Neural cell (in vitro differentiated cells): ENCODE results near the gene RALGPS1.

Experiments
- EP300 ChIP-seq: fragments of 450-650 bp; conservative IDR thresholded peaks from 2 replicates; pipeline ENCODE4 v1.6.1; 2014; ENCODE audit warnings: antibody characterized with exemption, mild to moderate bottlenecking, moderate library complexity; ENCODE audit not compliant: poor library complexity, severe bottlenecking
- EZH2 ChIP-seq: fragments of 200-600, 300-800 bp; shearing (Covaris generic), sonication (generic); IDR thresholded peaks from 2 replicates; pipeline ENCODE4 v1.6.1; 2014; ENCODE audit warnings: antibody characterized with exemption, low read length, borderline replicate concordance, mild to moderate bottlenecking; ENCODE audit not compliant: insufficient read depth, poor library complexity, severe bottlenecking
- MXI1 ChIP-seq: fragments of 450-650 bp; conservative IDR thresholded peaks from 2 replicates; pipeline ENCODE4 v1.6.1; 2014; ENCODE audit warnings: antibody characterized with exemption, mild to moderate bottlenecking; ENCODE audit not compliant: poor library complexity, severe bottlenecking
- POLR2AphosphoS5 ChIP-seq: IDR thresholded peaks from 2 replicates; pipeline ENCODE4 v1.6.1; 2012
- TAF1 ChIP-seq: IDR thresholded peaks from 2 replicates; pipeline ENCODE4 v1.6.1; 2012; ENCODE audit warnings: low read depth
- TF ChIP-seq, protein P1 (sequence below): fragments of 450-650 bp; IDR thresholded peaks from 2 replicates; pipeline ENCODE4 v1.5.1; 2014; ENCODE audit warnings: antibody characterized with exemption, mild to moderate bottlenecking, moderate library complexity; ENCODE audit not compliant: poor library complexity, severe bottlenecking
- TF ChIP-seq, protein P2 (sequence below): IDR thresholded peaks from 2 replicates; pipeline ENCODE4 v1.6.1; 2012; ENCODE audit warnings: borderline replicate concordance

DNA sequence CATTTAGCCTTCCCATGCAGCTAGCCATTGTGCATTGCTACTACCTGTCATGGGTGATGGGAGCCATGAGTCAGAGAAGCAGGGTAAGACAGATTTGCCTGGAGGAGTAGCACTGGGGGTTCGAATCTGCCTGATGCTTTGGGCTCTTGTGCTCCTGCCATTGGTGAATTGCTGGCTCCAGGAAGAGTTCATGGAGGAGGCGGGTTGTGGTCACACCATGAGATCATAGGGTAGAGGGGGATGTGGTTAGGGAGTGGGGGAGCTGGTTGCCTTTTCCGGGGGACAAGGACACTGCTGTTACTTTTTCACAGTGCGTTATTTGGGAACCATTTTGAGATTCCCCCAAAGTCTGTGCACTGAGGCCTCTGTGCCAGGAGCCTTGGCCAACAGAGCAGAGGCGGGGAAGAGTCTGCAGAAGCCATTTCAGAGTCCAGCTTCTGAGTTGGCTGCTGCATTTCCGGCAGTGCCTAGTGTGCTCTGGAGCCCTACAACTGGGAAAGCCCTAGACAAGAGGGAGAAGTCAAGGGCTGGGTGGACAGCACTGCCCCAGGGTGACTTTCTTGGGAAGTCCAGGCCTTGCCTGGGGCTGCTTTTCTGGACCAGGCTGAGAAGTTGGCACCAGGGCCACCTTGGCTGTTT is 201.6 kb downstream of the RALGPS1 start:
- TF ChIP-seq EP300, result no peak
- TF ChIP-seq, protein P1, sequence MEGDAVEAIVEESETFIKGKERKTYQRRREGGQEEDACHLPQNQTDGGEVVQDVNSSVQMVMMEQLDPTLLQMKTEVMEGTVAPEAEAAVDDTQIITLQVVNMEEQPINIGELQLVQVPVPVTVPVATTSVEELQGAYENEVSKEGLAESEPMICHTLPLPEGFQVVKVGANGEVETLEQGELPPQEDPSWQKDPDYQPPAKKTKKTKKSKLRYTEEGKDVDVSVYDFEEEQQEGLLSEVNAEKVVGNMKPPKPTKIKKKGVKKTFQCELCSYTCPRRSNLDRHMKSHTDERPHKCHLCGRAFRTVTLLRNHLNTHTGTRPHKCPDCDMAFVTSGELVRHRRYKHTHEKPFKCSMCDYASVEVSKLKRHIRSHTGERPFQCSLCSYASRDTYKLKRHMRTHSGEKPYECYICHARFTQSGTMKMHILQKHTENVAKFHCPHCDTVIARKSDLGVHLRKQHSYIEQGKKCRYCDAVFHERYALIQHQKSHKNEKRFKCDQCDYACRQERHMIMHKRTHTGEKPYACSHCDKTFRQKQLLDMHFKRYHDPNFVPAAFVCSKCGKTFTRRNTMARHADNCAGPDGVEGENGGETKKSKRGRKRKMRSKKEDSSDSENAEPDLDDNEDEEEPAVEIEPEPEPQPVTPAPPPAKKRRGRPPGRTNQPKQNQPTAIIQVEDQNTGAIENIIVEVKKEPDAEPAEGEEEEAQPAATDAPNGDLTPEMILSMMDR, result no peak
- TF ChIP-seq POLR2AphosphoS5, result no peak
- TF ChIP-seq TAF1, result no peak
- TF ChIP-seq, protein P2, sequence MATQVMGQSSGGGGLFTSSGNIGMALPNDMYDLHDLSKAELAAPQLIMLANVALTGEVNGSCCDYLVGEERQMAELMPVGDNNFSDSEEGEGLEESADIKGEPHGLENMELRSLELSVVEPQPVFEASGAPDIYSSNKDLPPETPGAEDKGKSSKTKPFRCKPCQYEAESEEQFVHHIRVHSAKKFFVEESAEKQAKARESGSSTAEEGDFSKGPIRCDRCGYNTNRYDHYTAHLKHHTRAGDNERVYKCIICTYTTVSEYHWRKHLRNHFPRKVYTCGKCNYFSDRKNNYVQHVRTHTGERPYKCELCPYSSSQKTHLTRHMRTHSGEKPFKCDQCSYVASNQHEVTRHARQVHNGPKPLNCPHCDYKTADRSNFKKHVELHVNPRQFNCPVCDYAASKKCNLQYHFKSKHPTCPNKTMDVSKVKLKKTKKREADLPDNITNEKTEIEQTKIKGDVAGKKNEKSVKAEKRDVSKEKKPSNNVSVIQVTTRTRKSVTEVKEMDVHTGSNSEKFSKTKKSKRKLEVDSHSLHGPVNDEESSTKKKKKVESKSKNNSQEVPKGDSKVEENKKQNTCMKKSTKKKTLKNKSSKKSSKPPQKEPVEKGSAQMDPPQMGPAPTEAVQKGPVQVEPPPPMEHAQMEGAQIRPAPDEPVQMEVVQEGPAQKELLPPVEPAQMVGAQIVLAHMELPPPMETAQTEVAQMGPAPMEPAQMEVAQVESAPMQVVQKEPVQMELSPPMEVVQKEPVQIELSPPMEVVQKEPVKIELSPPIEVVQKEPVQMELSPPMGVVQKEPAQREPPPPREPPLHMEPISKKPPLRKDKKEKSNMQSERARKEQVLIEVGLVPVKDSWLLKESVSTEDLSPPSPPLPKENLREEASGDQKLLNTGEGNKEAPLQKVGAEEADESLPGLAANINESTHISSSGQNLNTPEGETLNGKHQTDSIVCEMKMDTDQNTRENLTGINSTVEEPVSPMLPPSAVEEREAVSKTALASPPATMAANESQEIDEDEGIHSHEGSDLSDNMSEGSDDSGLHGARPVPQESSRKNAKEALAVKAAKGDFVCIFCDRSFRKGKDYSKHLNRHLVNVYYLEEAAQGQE, result no peak
- TF ChIP-seq MXI1, result no peak
- no peak for TF ChIP-seq EZH2
